Fibroblast of skin of left biceps (primary cell): ENCODE results near the gene NT5C3B.
A peak's percentile ranks its signal among the peaks of the same experiment; 100 is the strongest.
"Not testable (repeated sequence)": the region's sequence is repeated elsewhere in the genome, so short reads cannot be mapped to it uniquely, and the experiment has no call there.

ENCODE experiments used
- DNase-seq, 2 experiments: peaks; one replicate each; pipeline ENCODE4 v3.0.0-alpha.2; 2013; ENCODE audit warnings: low read depth in 2 of 2

Gene NT5C3B

DNA sequence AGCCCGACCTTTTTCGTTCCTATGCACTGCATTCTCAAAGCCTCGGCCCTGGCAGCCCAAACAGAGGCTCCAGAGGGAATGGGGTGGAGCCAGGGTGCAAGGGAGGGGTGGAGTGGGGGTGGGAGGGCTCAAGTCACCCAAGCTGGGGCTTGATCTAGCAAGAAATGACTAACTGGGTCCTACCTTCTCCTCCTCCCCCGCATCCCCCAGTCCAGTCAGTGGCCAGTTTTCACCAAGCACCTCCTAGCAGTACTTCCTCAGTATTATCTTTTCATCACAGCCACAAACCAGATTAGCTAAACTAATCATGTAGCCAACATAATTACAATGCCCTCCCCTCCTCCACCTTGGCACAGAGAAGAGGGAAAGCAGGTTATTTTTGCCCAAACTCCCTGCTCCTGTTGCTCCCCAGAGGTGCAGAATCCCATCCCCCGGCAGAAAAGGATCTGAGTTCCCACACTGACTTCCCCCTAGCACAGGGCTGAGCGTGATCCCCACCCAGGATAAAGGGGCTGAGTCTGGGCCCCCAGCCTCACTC is 51.8 kb downstream of the NT5C3B start:
- DNase-seq: no peak

DNA sequence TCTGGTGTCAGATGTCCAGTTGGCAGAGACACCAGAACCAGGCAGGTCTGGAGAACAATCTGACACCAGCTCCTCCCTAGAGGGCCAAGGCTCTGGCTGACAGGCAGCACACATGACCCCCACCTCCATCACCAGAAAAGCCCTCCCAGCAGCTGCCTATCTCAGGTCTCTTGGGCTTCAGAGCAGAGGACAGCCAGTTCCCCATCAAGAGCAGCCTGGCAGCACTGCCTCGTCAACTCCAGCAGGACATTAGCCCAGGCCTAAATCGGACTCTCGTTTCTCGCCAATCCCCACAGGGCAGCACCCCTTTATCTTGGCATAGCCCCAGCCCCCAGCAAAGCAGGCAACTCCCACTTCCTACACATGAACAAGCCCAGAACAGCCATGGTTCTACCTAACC is 53.9 kb downstream of the NT5C3B start:
- no peak for DNase-seq

DNA sequence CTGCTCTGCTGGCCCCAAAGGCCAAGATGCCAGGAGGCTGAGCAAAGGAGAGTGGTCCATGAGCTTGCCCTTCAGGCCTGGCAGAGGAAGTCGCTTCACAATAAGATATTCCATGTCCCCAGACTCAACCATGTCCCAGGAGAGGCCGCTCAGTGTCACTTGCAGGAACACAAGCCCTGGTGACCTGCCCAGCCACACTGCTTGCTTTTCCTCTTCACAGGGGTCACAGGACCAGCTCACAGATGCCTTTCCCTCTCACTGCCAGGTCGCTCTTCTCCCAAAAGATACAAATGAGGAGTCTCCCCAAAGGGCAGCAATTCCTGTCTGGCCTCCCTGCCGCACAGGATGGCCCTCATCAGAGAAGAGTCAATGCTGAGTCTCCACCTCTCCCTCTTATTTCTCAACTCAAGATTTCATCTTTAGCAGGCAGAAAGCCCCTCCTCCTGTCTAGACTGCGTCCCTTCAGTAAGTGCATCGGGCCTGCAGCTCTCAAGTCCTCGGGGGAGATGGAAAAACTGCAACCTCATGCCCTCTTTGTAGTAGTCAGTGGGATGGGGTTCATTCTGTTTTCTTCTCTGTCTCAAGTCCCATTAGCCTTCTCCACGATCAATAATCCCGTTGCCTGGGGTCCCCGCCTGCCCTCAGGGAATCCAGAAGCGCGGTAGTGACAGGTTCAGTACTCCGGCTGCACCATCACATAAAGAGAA is 54.5 kb downstream of the NT5C3B start:
- no peak for DNase-seq

DNA sequence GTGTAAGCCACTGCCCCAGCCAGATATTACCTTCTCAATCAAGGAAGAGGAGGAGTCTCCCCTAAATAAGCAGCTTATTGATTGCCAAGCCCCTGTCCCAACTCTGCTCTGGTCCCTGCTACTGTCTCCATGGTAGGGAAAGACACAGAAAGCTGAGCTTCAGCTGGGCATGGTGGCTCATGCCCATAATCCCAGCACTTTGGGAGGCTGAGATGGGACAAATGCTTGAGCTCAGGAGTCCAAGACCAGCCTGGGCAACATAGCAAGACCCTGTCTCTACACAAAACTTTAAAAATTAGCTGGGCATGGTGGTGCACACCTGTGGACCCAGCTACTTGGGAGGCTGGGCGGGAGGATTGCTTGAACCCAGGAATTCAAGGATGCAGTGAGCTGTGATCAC is 56.1 kb downstream of the NT5C3B start:
- no peak for DNase-seq

DNA sequence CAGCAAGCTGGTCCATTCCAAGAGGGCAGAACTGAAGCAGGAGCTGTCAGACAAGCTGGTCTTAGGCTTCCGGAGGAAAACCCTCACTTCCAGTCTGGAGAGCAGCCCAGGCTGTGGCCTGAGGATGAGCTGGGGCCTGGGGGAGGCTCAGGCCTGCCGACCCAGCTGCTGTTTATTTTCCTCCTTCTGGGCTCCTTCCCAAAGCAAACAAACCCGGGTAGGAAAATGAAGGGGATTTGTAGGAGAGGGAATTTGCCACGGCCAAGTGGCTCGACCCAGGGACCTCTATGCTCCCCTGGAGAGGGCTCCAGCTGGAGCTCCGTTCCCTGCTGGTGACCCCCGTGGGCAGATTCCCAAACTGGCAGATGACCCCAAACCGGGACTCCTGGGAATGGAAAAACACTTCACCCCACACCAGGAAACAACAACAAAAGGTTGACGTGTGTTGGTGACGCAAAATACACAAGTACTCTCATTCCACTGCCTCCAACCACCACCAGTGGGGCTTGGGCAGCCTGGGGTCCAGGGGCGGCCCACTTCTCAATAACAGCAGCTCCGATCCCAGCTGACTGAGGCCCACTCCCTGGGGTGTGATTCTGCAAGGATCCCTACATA is 58.4 kb downstream of the NT5C3B start:
- peak in 1 of 2 experiments; percentile 32 for DNase-seq

DNA sequence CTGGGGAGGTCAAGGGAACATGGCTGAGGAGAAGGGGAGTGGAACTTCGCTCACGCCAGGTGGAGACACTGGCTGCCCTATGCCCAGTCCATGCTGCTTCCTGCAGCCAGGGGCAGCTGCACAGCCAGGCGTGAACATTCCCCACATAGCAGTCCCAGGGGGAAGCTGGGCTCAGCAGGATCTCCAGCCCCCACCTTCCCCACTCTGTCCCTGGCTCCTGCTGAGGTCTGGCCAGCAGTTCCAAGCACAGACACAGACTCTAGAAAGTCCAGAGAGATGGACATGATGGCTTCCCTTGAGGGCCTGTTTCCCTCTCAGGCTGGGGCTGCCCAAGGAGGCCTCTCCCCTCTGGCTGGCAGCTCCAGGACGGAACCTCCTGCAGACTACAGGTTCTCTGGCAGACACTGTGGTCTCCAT is 58.9 kb downstream of the NT5C3B start:
- DNase-seq: no peak

DNA sequence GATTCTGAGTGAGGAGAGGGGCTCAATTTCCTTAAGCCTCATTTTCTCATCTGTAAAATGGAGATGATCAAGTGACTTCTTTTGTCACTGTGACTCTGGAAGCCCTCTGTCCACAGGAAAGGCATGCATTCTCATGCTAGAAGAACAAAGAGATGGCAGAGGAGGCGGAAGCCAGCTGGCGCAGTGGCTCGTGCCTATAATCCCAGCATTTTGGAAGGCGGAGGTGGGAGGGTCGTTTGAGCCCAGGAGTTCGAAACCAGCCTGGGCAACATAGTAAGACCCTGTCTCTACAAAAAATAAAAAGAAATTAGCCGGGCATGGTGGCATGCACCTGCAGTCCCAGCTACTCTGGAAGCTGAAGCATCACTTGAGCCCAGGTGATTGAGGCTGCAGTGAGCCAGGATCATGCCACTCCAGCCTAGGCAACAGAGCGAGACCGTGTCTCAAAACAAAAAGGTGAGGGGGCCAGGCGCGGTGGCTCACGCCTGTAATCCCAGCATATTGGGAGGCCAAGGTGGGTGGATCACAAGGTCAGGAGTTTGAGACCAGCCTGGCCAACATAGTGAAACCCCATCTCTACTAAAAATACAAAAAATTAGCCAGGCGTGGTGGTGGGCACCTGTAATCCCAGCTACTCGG is 59.7 kb downstream of the NT5C3B start:
- DNase-seq: not testable (repeated sequence)

DNA sequence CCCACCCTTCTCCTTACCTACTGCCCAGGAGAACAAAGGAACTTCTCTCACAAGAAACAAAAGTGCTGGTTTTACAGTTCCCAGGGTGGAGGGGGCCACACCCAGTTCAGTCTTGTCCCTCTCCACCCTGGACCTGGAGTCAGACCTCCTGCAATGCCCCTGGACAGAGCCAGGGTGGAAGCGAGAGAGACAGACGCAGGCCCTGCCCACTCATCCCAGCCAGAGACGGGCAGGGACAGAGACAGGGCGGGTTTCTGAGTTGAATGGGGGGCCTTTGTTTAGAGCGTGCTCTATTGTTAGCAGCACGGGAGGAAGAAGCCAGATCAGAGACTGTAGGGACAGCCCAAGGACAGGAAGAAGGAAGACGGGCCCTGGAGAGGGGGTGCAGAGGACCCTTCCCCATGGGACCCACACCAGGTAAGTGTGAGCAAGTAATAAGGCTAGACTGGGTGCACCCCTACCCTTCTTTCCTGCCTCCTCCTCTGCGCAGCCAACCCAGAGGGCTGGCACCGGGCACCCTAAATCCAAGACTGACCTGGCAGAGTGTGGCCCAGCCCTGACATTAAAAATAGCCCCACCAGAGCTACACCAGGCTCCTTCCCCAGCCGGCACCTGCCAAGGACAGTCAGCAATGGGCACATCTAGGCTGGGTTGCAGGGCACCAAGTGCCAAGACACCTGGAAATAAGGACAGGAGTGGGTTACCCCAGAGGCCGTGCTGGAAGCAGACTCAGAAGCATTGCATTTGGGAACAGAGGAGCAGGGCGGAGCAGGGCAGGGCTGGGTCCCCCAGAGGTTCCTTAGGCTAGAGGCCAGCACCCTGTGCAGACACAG is 60.4 kb downstream of the NT5C3B start:
- no peak for DNase-seq
